Measurements from ENCODE around the gene RAB31. TPM values are rescaled to one million over a fixed set of nuclear protein-coding genes. Genes with fewer than 3 reads are reported as not detected.
"Not testable (repeated sequence)": the region's sequence is repeated elsewhere in the genome, so short reads cannot be mapped to it uniquely, and the experiment has no call there.

The RAB31 gene, protein sequence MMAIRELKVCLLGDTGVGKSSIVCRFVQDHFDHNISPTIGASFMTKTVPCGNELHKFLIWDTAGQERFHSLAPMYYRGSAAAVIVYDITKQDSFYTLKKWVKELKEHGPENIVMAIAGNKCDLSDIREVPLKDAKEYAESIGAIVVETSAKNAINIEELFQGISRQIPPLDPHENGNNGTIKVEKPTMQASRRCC
- 11.2 and 12.9 TPM in 2 replicates for total RNA-seq (2014; rRNA removed; shearing (Covaris generic))
- polyA plus RNA-seq (2015; cell fraction: cytosol; rRNA removed) = 8.4 and 11.5 TPM in 2 replicates
- polyA plus RNA-seq (2015; cell fraction: nucleus; rRNA removed) = 1.1 and 3.6 TPM in 2 replicates

DNA sequence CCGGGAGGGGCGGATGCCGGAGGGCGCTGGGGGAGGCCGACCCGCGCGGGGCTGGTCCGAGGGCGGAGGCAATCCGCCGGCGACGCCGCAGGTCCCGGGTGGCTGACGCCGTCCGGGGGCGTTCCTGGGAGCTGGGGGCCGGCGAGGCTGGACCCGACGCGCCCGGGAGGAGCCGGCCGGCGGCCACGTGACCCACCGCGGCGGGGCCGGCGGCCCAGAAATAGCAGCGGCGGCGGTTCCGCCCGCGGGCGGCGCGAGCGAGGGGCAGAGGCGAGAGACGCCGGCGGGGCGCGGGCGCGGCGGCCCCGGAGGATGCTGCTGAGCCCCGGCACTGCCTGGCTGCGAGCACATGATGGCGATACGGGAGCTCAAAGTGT is at the start of gene RAB31:
RAB31 (plus strand) TSS at position 245 of the 377 bp plus-strand sequence; CDS start at position 350, 105 bp downstream.
- peak; percentile 17 for DNase-seq (ENCODE audit: low read depth, low spot score)
- in situ Hi-C loops (cut with HindIII; ENCODE audit: low pct_unique_long_range_greater_than_20kb, low sequenced_read_pairs) = no loop called here

- in situ Hi-C loops (cut with HindIII; ENCODE audit: low pct_unique_long_range_greater_than_20kb, low sequenced_read_pairs) = no loop called here
Observed at GRCh38 chr18:9659499-9660375, 48.4 kb upstream of the RAB31 start.

DNA sequence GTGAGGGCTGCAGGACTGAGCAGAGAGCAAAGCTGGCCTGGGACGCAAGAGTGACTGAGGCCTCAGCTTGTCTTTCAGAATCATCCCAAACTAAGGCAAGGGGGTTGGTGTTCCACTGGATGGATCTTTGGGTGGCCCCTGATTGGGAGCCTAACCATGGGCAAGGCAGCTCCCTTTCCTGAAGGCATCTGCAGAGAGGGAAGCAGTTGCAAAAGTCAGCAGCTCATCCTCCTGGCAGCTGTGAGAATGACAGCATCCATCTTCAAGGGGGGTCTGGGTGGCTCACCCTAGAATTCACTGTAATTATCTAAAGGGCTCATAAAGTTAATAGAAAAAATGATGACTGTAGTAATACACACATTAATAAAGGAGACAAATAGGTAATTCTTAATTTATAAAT is 46.5 kb upstream of the RAB31 start:
- DNase-seq (ENCODE audit: low read depth, low spot score) = peak; percentile 50
- in situ Hi-C loops (cut with HindIII; ENCODE audit: low pct_unique_long_range_greater_than_20kb, low sequenced_read_pairs) = no loop called here

More at GRCh38 chr18:9659499-9660375, 48.4 kb upstream of the RAB31 start:
- DNase-seq (ENCODE audit: low read depth, low spot score) = no peak

GRCh38 chr18:9663377-9663776 is 44.7 kb upstream of the RAB31 start:
- in situ Hi-C loops (cut with HindIII; ENCODE audit: low pct_unique_long_range_greater_than_20kb, low sequenced_read_pairs) = no loop called here
- no peak for DNase-seq (ENCODE audit: low read depth, low spot score)

- in situ Hi-C loops (cut with HindIII; ENCODE audit: low pct_unique_long_range_greater_than_20kb, low sequenced_read_pairs) = no loop called here
- DNase-seq (ENCODE audit: low read depth, low spot score) = no peak
Observed at GRCh38 chr18:9665314-9665713, 42.8 kb upstream of the RAB31 start.

DNA sequence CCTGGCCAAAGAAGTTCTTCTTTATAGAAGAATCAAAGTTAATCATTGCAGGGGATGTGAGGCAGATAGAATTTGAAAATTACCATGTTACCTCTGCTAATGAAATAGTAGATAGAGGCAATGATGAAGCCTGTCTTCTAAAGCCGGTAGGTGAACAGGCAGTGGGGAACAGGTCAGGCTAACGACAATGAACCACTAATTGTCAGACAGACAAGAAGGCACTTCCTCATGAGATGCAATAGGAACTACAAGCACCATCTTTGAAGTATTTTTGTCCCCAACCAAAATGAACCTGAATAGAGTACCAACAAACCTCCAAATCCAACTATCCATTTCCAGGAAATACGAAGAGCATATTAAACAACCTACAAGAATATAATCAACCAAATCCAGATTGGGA is 41.6 kb upstream of the RAB31 start:
- in situ Hi-C loops (cut with HindIII; ENCODE audit: low pct_unique_long_range_greater_than_20kb, low sequenced_read_pairs) = no loop called here

DNA sequence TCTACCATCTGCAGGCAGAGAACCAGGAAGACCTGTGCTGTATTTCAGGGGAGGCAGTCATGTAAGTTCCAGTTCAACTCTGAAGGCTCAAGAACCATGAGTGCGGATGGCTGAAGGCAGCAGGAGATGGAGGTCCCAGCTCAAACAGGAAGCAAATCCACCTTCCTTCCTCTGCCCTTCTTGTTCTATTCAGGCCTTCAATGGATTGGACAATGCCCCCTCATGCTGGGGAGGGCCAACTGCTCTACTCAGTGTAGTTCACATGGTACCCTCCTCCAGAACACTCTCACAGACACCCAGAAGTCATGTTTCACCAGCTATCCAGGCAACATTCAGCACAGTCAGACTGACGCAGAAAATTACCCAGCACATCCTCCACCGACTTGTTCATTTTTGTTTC is 39.1 kb upstream of the RAB31 start:
- in situ Hi-C loops (cut with HindIII; ENCODE audit: low pct_unique_long_range_greater_than_20kb, low sequenced_read_pairs) = no loop called here
- DNase-seq (ENCODE audit: low read depth, low spot score) = no peak

More for the DNA sequence above, 41.6 kb upstream of the RAB31 start:
- no peak for DNase-seq (ENCODE audit: low read depth, low spot score)

DNA sequence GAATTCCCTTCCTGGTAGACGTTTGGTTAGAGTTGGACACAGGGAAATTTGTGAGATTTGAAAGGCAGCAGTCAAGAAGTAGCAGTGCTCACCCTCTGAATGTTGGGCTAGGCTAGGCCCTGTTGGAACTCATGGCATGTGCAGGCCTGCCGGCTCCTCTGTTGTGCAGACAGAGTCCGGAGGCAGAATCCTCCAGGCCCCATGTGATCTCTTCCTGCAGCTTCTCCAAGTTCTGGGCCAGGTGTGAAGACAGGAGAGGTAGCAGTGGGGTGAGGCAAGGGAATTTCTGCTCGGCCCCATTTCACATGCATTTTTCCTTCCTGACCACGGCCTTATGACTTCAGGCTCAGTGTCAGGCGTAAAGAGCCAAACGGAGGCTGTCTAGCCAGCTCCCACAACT is 36.9 kb upstream of the RAB31 start:
- DNase-seq (ENCODE audit: low read depth, low spot score) = no peak
- in situ Hi-C loops (cut with HindIII; ENCODE audit: low pct_unique_long_range_greater_than_20kb, low sequenced_read_pairs) = no loop called here

GRCh38 chr18:9673296-9674251 is 34.5 kb upstream of the RAB31 start:
- in situ Hi-C loops (cut with HindIII; ENCODE audit: low pct_unique_long_range_greater_than_20kb, low sequenced_read_pairs) = no loop called here
- DNase-seq (ENCODE audit: low read depth, low spot score) = peak; percentile 77

- in situ Hi-C loops (cut with HindIII; ENCODE audit: low pct_unique_long_range_greater_than_20kb, low sequenced_read_pairs); DNase-seq (ENCODE audit: low read depth, low spot score): not testable (repeated sequence)
Observed at GRCh38 chr18:9678216-9678615, 29.9 kb upstream of the RAB31 start.

- no peak for DNase-seq (ENCODE audit: low read depth, low spot score)
- in situ Hi-C loops (cut with HindIII; ENCODE audit: low pct_unique_long_range_greater_than_20kb, low sequenced_read_pairs) = no loop called here
Observed at GRCh38 chr18:9679125-9679524, 29.0 kb upstream of the RAB31 start.

- no peak for DNase-seq (ENCODE audit: low read depth, low spot score)
- in situ Hi-C loops (cut with HindIII; ENCODE audit: low pct_unique_long_range_greater_than_20kb, low sequenced_read_pairs) = no loop called here
Observed at GRCh38 chr18:9681217-9681616, 26.9 kb upstream of the RAB31 start.

GRCh38 chr18:9682572-9682971 is 25.5 kb upstream of the RAB31 start:
- DNase-seq (ENCODE audit: low read depth, low spot score) = no peak
- in situ Hi-C loops (cut with HindIII; ENCODE audit: low pct_unique_long_range_greater_than_20kb, low sequenced_read_pairs) = no loop called here

DNA sequence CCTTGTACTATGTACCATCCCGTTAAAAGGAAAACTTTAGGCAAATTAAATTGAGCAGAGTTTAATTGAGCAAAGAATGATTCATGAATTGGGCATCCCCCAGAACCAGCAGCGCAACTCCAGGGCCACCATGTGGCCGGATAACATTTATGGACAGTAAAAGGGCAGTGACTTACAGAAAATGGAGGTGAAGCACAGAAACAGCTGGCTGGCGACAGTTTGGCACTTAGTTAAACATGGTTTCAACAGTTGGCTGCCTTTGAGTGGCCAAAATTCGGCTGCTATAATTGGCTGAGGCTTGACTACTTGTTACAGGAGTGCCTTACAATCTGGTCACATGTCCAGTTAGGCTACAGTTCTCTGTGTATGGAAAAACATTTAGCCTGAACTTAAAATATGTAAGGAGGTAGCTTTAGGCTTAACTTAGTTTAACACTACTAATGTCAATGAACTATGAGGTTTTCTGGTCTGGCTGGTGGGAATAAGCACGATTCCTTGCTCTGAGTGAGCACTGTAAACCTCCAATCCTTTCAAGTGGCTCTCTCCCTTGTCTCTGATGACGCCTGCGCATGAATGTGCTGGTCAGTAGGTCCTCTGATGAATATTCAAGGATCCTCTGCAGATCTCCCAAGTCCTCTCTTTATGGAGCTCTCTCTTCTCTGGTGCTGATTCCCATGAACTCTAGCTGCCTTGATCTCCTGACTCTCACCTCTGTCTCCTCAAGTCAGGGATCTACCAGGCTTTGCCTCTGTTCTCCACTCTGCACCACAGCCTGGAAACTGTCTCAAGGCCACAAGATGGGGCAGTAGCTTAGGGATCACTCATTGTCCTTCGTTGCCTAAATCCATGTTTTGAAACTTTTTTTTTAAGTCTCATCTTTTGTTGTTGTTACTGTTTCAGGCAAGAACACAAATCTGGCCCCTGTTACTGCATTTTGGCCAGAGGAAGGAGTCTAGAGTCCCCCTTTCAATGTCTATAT is 24.4 kb upstream of the RAB31 start:
- in situ Hi-C loops (cut with HindIII; ENCODE audit: low pct_unique_long_range_greater_than_20kb, low sequenced_read_pairs) = no loop called here
- peak; percentile 81 for DNase-seq (ENCODE audit: low read depth, low spot score)

DNA sequence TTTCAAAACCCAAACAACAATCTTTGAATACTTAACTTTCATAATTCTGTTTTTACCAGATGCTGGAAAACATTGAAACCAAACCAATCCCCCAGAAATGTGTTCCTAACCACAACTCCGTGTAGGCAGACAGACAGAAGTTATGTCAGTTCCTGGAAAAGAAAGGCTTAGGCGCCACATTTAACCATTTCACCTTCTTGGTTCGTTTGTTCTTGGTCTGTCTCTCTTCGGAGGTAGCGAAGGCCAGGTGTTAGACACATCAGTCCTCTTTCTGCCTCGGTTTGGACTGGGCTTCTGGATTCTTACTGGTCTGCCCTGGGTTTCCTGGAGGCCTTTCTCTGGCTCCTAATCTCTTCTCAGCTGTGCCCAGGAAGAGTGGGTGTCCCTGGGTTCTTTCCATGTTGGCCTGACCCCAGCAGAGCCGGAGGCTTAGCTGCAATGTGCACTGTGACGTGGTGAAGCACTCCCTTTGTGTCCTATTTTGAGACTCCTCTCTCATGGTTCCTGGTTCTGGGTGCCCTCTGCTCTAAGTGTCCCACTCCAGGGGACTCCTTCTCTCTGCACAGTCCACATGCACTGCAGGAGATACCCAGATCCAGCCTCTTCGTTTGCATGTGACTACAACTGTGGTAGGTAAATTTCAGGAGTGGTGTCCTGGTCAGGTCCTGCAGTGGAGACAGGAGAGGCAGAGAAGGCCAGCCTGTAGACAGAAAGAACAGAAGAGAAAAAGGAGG is 23.1 kb upstream of the RAB31 start:
- in situ Hi-C loops (cut with HindIII; ENCODE audit: low pct_unique_long_range_greater_than_20kb, low sequenced_read_pairs) = no loop called here
- DNase-seq (ENCODE audit: low read depth, low spot score) = no peak

DNA sequence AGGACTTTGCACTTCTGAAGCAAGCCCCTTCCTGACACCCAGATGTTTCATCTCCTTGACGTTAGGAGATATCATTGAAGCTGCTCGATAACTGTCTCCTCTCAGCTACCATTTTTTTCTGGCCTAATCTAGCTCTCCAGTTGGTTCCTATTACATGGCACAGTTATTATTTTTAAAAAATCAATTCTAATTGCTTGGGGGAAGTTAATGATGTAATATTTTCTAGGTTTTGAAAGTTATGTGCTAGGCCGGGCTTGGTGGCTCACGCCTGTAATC is 22.5 kb upstream of the RAB31 start:
- no peak for DNase-seq (ENCODE audit: low read depth, low spot score)
- in situ Hi-C loops (cut with HindIII; ENCODE audit: low pct_unique_long_range_greater_than_20kb, low sequenced_read_pairs) = no loop called here

Data from SK-MEL-5 (cell line).